SK-N-SH treated with all-trans-retinoic acid at 6 μM for 48 hours (cell line): ENCODE data around the gene MBNL2.

ENCODE experiments used
- CSRNP3 ChIP-seq: fragments of 250-450 bp; sonication (Bioruptor Pico); IDR thresholded peaks from 2 replicates; pipeline ENCODE4 v1.5.1; 2021; ENCODE audit warnings: mild to moderate bottlenecking, moderate library complexity
- RARB ChIP-seq: fragments of 250-450 bp; sonication (Bioruptor Pico); IDR thresholded peaks from 2 replicates; pipeline ENCODE4 v1.8.0; 2021; ENCODE audit warnings: mild to moderate bottlenecking, moderate library complexity
- ZC3H10 ChIP-seq: fragments of 250-450 bp; sonication (Bioruptor Pico); IDR thresholded peaks from 2 replicates; pipeline ENCODE4 v1.5.1; 2021; ENCODE audit warnings: mild to moderate bottlenecking, moderate library complexity

DNA sequence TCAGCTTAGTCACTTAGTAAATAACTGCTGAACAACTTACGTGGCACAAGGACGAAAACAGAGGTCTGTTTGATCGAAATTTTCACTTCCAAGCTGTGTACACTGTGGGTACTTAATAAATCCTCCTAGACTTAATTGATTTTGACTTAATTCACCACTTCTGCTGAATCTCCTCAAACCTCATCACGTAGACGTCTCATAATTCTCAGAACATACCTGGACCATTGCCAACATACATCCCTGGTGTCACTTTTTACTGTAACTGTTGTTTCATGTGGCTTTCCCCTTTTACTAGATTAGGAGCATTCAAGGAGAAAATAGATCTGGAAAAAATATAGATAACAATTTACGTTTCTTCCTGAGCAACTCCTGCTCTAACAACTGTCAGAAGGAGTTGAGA is 105.0 kb downstream of the MBNL2 start:
- no peak for TF ChIP-seq RARB (CRISPR knock-in tag)
- peak; percentile 11; the same call in 1 of the 2 replicates for TF ChIP-seq ZC3H10 (CRISPR knock-in tag)
- no peak for TF ChIP-seq CSRNP3
